ENCODE measurements around the gene TAF6. TPM values are rescaled to one million over a fixed set of nuclear protein-coding genes. Genes with fewer than 3 reads are reported as not detected.
A peak's percentile ranks its signal among the peaks of the same experiment; 100 is the strongest.

Gene TAF6
- total RNA-seq, result 79.6 and 91.2 TPM in 2 replicates
- long read RNA-seq, result 0 reads

DNA sequence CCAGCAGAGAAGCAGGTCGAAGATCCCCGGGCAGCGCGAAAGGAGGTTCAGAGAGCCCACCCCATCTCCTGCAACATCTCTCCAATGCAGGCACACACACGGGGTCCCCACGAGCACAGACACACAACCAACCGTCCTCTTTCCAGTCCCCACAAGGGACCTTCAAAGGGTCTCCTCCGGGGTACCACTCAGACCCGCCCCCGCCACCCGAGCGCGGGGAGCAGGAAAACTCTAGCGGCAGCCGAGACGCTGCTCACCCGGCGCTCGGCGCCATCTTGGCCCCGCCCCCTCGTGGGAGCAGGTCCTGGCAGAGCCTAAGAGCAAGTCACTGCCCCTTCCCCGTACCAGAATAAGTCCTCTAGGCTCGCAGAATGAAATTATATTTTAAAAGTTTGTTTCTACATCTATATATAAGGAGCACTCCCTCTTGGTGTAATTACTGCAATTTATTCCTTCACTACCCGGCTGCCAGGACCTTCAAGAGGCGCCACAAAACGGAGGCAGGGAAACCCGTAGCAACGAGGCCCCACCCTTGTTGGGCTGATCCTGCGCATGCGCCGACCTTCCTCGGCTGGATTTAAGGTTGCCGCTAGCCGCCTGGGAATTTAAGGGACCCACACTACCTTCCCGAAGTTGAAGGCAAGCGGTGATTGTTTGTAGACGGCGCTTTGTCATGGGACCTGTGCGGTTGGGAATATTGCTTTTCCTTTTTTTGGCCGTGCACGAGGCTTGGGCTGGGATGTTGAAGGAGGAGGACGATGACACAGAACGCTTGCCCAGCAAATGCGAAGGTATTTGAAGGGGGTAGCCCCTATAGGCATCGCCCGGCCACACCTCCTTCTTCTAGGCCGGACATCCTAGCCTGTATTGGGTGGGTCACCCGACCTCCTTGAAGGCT is at the start of gene TAF6, which contains the start of gene CNPY4:
Gene TAF6 (minus strand): TSS at position 287 of the 898 bp plus-strand sequence. CDS start 5,149 bp downstream, outside the sequence.
Gene CNPY4 (plus strand): TSS at position 563 of the 898 bp plus-strand sequence. CDS start 111 bp downstream, at position 674.
- peak; percentile 85 for DNase-seq (ENCODE audit: low spot score, unreplicated experiment)
- Mint-ChIP-seq H3K27ac (peak within 1 kb of the TSS; percentile 100), H3K4me1 (ENCODE audit: low read depth) (peaks cover 14% of the 10 kb centered on the region), H3K36me3 (ENCODE audit: insufficient read depth) (peaks cover 2% of the 10 kb centered on the region), H3K4me3 (ENCODE audit: low read depth) (peak within 1 kb of the TSS; percentile 93), H3K27me3 (no peaks in the 10 kb centered on the region), H3K9me3 (ENCODE audit: low read depth) (no peaks in the 10 kb centered on the region)
- TF ChIP-seq, protein P1, sequence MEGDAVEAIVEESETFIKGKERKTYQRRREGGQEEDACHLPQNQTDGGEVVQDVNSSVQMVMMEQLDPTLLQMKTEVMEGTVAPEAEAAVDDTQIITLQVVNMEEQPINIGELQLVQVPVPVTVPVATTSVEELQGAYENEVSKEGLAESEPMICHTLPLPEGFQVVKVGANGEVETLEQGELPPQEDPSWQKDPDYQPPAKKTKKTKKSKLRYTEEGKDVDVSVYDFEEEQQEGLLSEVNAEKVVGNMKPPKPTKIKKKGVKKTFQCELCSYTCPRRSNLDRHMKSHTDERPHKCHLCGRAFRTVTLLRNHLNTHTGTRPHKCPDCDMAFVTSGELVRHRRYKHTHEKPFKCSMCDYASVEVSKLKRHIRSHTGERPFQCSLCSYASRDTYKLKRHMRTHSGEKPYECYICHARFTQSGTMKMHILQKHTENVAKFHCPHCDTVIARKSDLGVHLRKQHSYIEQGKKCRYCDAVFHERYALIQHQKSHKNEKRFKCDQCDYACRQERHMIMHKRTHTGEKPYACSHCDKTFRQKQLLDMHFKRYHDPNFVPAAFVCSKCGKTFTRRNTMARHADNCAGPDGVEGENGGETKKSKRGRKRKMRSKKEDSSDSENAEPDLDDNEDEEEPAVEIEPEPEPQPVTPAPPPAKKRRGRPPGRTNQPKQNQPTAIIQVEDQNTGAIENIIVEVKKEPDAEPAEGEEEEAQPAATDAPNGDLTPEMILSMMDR (IDR thresholded peaks at IDR 0.05; ENCODE audit: unreplicated experiment), result no peak

- Mint-ChIP-seq H3K36me3 (ENCODE audit: insufficient read depth) (peaks cover 2% of the 10 kb centered on the region), H3K9me3 (ENCODE audit: low read depth) (no peaks in the 10 kb centered on the region), H3K27me3 (peaks cover 42% of the 10 kb centered on the region), H3K27ac (no peak overlapping the region), H3K4me3 (ENCODE audit: low read depth) (peak overlapping the region; percentile 62), H3K4me1 (ENCODE audit: low read depth) (peaks cover 29% of the 10 kb centered on the region)
- TF ChIP-seq, protein P1 (IDR thresholded peaks at IDR 0.05; ENCODE audit: unreplicated experiment), result no peak
- DNase-seq (ENCODE audit: low spot score, unreplicated experiment), result no peak
These were observed 48.8 kb upstream of the TAF6 start for GRCh38 chr7:100167912-100168323.

DNA sequence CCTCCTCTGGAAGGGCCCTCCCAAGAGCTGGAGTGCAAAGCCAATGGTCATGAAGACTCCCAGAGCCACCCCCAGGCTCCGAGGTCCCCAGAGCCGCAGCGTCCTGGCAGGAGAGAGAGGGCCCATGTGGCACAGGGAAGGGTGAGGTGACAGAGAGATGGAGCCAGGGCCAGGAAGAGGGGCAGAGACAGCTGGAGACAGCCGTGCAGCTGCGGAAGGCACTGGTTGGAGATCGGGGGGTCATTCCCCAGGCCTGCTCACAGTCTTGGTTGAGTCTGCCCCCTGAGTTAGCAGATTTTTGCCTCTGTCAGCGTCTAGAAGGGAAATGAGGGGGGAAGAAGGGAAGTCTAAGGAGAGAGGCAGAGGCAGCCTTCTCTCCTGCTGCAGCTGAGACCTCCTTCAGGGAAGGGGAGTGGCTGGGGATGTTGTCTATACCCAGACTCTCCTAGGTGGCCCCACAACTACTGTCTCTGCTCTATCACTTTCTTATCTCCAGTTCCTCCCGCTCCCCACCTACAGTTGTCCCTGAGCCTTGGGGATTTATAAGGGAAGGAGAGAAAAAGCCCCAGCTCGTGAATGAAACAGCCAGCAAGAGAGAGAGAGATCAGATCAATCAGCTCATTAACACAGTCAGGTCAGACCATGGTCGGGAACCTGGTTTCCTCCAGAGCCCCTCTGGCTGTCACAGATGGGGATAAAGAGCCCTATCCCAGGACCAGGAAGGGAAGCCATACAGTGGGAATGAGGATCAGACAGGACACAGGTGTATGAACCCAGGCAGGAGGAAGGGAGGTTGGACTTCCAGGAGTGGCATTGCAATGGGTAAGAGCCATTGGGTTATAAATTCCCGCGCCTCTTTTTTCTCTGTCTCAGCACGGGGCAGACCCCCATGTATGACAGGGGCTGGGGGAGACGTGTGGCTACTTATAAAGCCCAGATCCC is 48.1 kb upstream of the TAF6 start:
- no peak for DNase-seq (ENCODE audit: low spot score, unreplicated experiment)
- Mint-ChIP-seq H3K27me3 (peaks cover 42% of the 10 kb centered on the region), H3K27ac (no peak overlapping the region), H3K4me3 (ENCODE audit: low read depth) (peak overlapping the region; percentile 62), H3K4me1 (ENCODE audit: low read depth) (peaks cover 29% of the 10 kb centered on the region), H3K36me3 (ENCODE audit: insufficient read depth) (peaks cover 2% of the 10 kb centered on the region), H3K9me3 (ENCODE audit: low read depth) (no peaks in the 10 kb centered on the region)
- TF ChIP-seq, protein P1 (IDR thresholded peaks at IDR 0.05; ENCODE audit: unreplicated experiment), result no peak

DNA sequence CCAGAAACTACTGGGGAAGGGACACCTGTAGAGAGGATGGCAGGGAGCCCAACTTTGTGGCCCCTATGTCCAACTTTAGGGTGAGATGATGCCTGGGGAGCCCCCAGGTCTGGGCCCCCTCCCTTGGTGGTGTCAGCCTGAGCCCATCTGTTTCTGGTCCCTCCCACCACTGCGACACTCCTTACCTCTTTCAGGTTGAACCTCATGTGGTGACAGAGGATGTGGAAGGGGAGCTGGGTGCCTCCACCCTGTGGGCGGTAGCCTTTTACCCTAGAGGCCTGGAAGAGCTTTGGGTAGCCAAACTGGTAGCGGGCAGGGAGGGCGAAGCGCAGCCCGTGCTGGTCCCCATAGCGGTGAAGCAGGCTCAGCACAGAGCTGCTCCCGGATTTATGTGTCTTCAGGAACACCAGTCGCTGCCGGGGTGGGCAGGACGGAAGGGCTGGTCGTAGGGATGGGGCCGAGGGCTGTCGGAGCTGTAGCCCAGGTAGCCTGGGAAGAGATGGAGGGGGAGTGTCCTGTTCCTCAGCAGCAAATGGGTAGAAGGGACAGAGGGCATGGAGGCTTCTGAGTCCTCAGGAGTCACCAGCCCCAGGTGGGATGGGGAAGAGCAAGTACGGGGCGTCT is 47.3 kb upstream of the TAF6 start:
- Mint-ChIP-seq H3K9me3 (ENCODE audit: low read depth) (no peaks in the 10 kb centered on the region), H3K27ac (no peak overlapping the region), H3K4me3 (ENCODE audit: low read depth) (no peak overlapping the region), H3K36me3 (ENCODE audit: insufficient read depth) (peaks cover 2% of the 10 kb centered on the region), H3K4me1 (ENCODE audit: low read depth) (peaks cover 27% of the 10 kb centered on the region), H3K27me3 (peaks cover 42% of the 10 kb centered on the region)
- no peak for DNase-seq (ENCODE audit: low spot score, unreplicated experiment)
- TF ChIP-seq, protein P1 (IDR thresholded peaks at IDR 0.05; ENCODE audit: unreplicated experiment), result no peak

Measured in progenitor cell of endocrine pancreas (in vitro differentiated cells).